PC-3 (cell line): ENCODE results near the gene GTPBP2. TPM values are rescaled to one million over a fixed set of nuclear protein-coding genes. Genes with fewer than 3 reads are reported as not detected.

Experiments used
- ATAC-seq: fragments of 200-7000 bp; cut with Tn5 transposase; 2 replicates; pipeline ENCODE4 v1.9.1; 2020; ENCODE audit warnings: mild to moderate bottlenecking, moderate library complexity
- BruUV-seq: library from RNA; stranded (reverse); fragments of 400-500 nt; replicated peaks from 2 replicates; lab custom pipeline; 2021; lab: Mats Ljungman, UMichigan
- CTCF ChIA-PET: fragments of 300-600 bp; sonication (Branson Sonifier 250); formaldehyde crosslinking; loops from one replicate; lab custom pipeline; 2022; ENCODE audit warnings: antibody characterized with exemption; lab: Charles Lee
- POLR2A ChIA-PET: fragments of 300-600 bp; sonication (Branson Sonifier 250); formaldehyde crosslinking; loops from one replicate; lab custom pipeline; 2022; ENCODE audit warnings: antibody characterized with exemption; ENCODE audit not compliant: unreplicated experiment; lab: Charles Lee
- DNase-seq: peaks from one replicate; pipeline ENCODE4 v3.0.0-alpha.2; 2015
- H2AFZ ChIP-seq: fragments of 300-600 bp; sonication (generic); 2 replicates; pipeline ENCODE4 v1.6.0; 2016; ENCODE audit warnings: antibody characterized with exemption, low read length
- H3F3A ChIP-seq: fragments of 300-600 bp; sonication (generic); one replicate; pipeline ENCODE4 v1.6.0; 2017; ENCODE audit warnings: antibody characterized with exemption, low read length, control low read depth, mild to moderate bottlenecking; ENCODE audit not compliant: unreplicated experiment
- H3K27ac ChIP-seq: fragments of 300-600 bp; sonication (generic); 2 replicates; pipeline ENCODE4 v1.5.1; 2016; ENCODE audit warnings: mild to moderate bottlenecking, low read length
- H3K27me3 ChIP-seq: fragments of 300-600 bp; sonication (generic); 2 replicates; pipeline ENCODE4 v1.6.1; 2016; ENCODE audit warnings: low read length, mixed read lengths
- H3K36me3 ChIP-seq: fragments of 300-600 bp; sonication (generic); 2 replicates; pipeline ENCODE4 v1.6.1; 2016; ENCODE audit warnings: low read depth, mixed run types, low read length, mixed read lengths
- H3K4me1 ChIP-seq: fragments of 300-600 bp; sonication (generic); 2 replicates; pipeline ENCODE4 v1.5.1; 2016; ENCODE audit warnings: low read length; ENCODE audit not compliant: insufficient read depth
- H3K4me2 ChIP-seq: fragments of 300-600 bp; sonication (generic); 2 replicates; pipeline ENCODE4 v1.6.0; 2016; ENCODE audit warnings: low read length
- H3K4me3 ChIP-seq: fragments of 300-600 bp; sonication (generic); 2 replicates; pipeline ENCODE4 v1.5.1; 2016; ENCODE audit warnings: mild to moderate bottlenecking, low read length, mixed read lengths
- H3K79me2 ChIP-seq: fragments of 300-600 bp; sonication (generic); 2 replicates; pipeline ENCODE4 v1.6.1; 2017; ENCODE audit warnings: low read length, mixed read lengths
- H3K9ac ChIP-seq: fragments of 300-600 bp; sonication (generic); 2 replicates; pipeline ENCODE4 v1.6.0; 2016; ENCODE audit warnings: mild to moderate bottlenecking, low read length
- H3K9me2 ChIP-seq: fragments of 300-600 bp; sonication (generic); replicated peaks from 2 replicates; pipeline ENCODE4 v1.6.1; 2016; ENCODE audit warnings: mixed run types, low read length, mixed read lengths
- H3K9me3 ChIP-seq: fragments of 300-600 bp; sonication (generic); 2 replicates; pipeline ENCODE4 v1.6.1; 2016; ENCODE audit warnings: low read length, mixed read lengths
- H4K20me1 ChIP-seq: fragments of 300-600 bp; sonication (generic); 2 replicates; pipeline ENCODE4 v1.6.1; 2016; ENCODE audit warnings: low read length, mixed read lengths
- CTCF ChIP-seq: fragments of 300-600 bp; sonication (generic); conservative IDR thresholded peaks from 2 replicates; pipeline ENCODE4 v1.5.1; 2017; ENCODE audit warnings: antibody characterized with exemption, low read depth, mild to moderate bottlenecking, low read length
- EZH2 ChIP-seq: fragments of 300-600 bp; sonication (generic); IDR thresholded peaks from one replicate; pipeline ENCODE4 v1.6.1; 2017; ENCODE audit warnings: antibody characterized with exemption, mild to moderate bottlenecking, low read length; ENCODE audit not compliant: unreplicated experiment
- EZH2phosphoT487 ChIP-seq: fragments of 300-600 bp; sonication (generic); IDR thresholded peaks from 2 replicates; pipeline ENCODE4 v1.6.1; 2018; ENCODE audit warnings: mild to moderate bottlenecking, antibody characterized with exemption, low read length, borderline replicate concordance
- intact Hi-C: fragments of 100-400 bp; cut with micrococcal nuclease; formaldehyde crosslinking; loops from 2 replicates; pipeline ENCODE4 v1.9.0; 2023
- total RNA-seq: library from RNA; depleted of rRNA; stranded (reverse); fragments of >200 nt; gene quantifications from 2 replicates; pipeline ENCODE4 v1.2.3, GENCODE V29; 2014

The GTPBP2 gene
- total RNA-seq, 1 experiment from 2014 or later = 38.1 TPM

- Histone ChIP-seq H3K4me3 (peak overlapping the region; percentile 76), H3K36me3 (peaks cover 16% of the 10 kb centered on the region; the same call in 1 of the 2 replicates), H3K27me3 (no peaks in the 10 kb centered on the region), H4K20me1 (no peaks in the 10 kb centered on the region), H2AFZ (peak overlapping the region; percentile 97), H3K4me2 (peak overlapping the region; percentile 98), H3K9me3 (no peaks in the 10 kb centered on the region), H3K9me2 (no peaks in the 10 kb centered on the region), H3K4me1 (peaks cover 27% of the 10 kb centered on the region), H3K27ac (peak overlapping the region; percentile 85), H3K9ac (peak overlapping the region; percentile 73), H3K79me2 (peaks cover 31% of the 10 kb centered on the region), H3F3A (no peaks in the 10 kb centered on the region)
- DNase-seq (peak; percentile 98), ATAC-seq (peak; percentile 75)
- CTCF ChIA-PET = interaction anchor here (0.6 to 0.9 kb wide), 2 partner anchors 21 to 145 kb away, joined by 3 to 6 read pairs; no protein-coding TSS in a partner anchor
- intact Hi-C loops = no loop called here
- POLR2A ChIA-PET = interaction anchor here (0.5 to 0.9 kb wide), 6 partner anchors 54 to 1314 kb away, joined by 3 to 11 read pairs (median 4); partner anchors contain the start of genes POLH and XPO5
- TF ChIP-seq CTCF = no peak
- no peak for TF ChIP-seq EZH2phosphoT487
- TF ChIP-seq EZH2 = no peak
- TSS peak; percentile 37 for BruUV-seq
Observed at GRCh38 chr6:43629505-43630300, 639 bp upstream of the GTPBP2 start.

GRCh38 chr6:43628393-43629103 is 516 bp downstream of the GTPBP2 start:
- Histone ChIP-seq H3K27me3 (no peaks in the 10 kb centered on the region), H3K36me3 (peaks cover 26% of the 10 kb centered on the region), H2AFZ (peak overlapping the region; percentile 89), H3K9me3 (no peaks in the 10 kb centered on the region), H3K79me2 (peaks cover 31% of the 10 kb centered on the region), H3K9ac (peak overlapping the region; percentile 92), H3K27ac (peak overlapping the region; percentile 60), H3K4me1 (peaks cover 27% of the 10 kb centered on the region), H3F3A (no peaks in the 10 kb centered on the region), H3K4me2 (peak overlapping the region; percentile 100), H3K4me3 (peak overlapping the region; percentile 100), H3K9me2 (no peaks in the 10 kb centered on the region), H4K20me1 (no peaks in the 10 kb centered on the region)
- DNase-seq (peak; percentile 20), ATAC-seq (peak; percentile 6)
- ChIA-PET POLR2A (interaction anchor here (0.6 to 0.9 kb wide), 4 partner anchors 38 to 1315 kb away, joined by 3 to 11 read pairs (median 4); partner anchors contain the start of genes POLH, VEGFA and XPO5), CTCF (interaction anchor here (0.9 kb wide), 1 partner anchor 146 kb away, joined by 6 read pairs; no protein-coding TSS in a partner anchor)
- intact Hi-C loops = no loop called here
- TF ChIP-seq CTCF (no peak), EZH2phosphoT487 (no peak), EZH2 (no peak)
- TSS peak; percentile 42 for BruUV-seq
